Stimulated activated CD4-positive, alpha-beta T cell treated with anti-CD3 and anti-CD28 coated beads, Interleukin-2, amount 100 ng/mL, for 4 hours (primary cell): ENCODE results near the gene TTC27.
"Not testable (repeated sequence)": the region's sequence is repeated elsewhere in the genome, so short reads cannot be mapped to it uniquely, and the experiment has no call there.

Experiments
- DNase-seq: peaks from one replicate; pipeline ENCODE4 v3.0.0-alpha.2; 2020; ENCODE audit warnings: low read depth

The TTC27 gene

DNA sequence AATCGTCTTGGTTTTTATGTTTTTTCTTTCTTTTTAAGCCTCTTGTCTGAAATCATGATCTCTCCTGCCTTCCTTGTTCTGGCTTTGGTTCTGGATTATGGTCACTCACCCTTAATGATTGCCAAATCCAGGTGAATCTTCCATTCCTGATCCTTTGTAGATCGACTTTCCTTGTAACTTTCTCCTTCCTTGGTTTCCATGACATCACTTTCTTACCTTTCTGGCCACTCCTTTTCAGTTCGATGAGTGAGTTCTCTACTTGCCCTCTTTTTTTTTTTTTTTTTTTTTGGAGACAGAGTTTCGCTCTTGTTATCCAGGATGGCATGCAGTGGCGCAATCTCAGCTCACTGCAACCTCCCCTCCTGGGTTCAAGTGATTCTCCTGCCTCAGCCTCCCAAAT is 179.8 kb downstream of the TTC27 start:
- no peak for DNase-seq

- DNase-seq = no peak
Measured at GRCh38 chr2:32810909-32811495, 183.2 kb downstream of the TTC27 start.

DNA sequence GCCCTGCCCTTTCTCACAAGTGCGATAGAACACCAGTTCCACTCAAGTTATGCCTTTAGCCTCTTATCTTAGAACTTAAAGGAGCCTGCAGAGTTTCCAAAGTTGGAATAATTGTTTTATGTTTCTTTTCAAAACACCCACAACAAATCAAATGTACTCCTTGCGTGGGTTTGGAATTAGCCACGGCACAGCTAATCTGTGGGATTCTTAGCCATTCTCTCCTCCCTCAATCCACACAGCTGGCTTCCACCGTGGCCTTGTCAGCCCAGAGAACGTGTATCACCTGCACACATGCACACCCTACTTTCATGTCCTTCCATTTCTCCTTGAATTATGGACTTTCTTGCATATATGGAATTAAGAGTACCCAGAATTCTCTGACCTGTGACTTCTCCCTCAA is 183.8 kb downstream of the TTC27 start:
- DNase-seq = no peak

GRCh38 chr2:32812316-32812715 is 184.5 kb downstream of the TTC27 start:
- no peak for DNase-seq

- DNase-seq = no peak
Measured at GRCh38 chr2:32820088-32820487, 192.2 kb downstream of the TTC27 start.

GRCh38 chr2:32820701-32821100 is 192.9 kb downstream of the TTC27 start:
- no peak for DNase-seq

DNA sequence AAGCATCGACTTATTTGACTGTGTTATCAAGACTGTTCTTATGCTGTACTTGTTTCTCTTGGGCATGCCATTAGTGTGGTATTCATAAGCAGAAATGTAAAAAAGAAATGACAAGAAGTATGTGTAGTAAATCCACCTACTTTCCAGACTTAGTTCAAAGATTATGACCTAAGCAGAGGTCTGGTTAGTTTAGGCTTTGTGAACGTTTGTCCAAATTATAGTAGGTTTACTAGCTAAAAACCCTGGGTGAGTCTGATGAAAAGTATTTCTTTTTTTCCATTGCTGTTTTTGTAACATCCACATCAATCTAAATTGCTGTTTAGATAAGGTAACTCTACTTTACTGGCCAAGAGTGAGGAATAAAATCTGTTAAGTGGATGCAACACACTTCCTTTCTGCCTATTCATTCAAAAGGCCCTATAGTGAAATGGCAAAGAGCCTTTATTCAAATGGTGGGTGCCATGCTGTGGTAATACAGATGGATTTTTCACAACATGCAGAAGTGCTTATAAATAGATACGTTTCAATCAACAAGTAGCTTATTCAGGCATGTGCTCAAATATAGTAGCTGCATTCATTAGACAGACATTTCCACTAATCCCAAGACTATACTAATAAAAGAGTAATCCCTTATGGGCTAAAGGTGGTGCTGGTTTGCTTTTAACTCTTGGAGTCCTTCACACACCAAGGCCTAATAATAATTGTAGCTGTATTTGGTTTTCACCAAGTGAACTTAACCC is 196.4 kb downstream of the TTC27 start:
- no peak for DNase-seq

DNA sequence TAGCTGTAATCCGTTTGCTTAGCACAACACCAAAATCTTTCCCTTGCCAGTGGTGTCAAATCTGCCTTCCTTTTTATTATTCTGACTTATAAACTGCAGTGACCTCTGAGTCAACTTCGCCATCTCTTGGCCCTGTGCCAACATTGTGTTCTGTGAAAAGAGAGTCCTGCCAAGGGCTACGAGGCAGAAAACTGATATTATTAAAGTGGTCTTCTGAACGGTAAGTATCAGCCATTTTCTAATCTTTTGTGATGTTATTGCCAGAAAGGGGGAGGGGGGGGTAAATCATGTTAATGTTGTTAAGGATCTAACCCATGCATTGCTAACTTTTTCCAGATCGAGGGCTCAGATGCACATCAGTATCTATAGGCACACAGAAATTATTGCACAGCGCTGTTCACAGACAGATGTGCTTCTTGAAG is 197.5 kb downstream of the TTC27 start:
- DNase-seq = no peak

GRCh38 chr2:32830196-32830595 is 202.3 kb downstream of the TTC27 start:
- no peak for DNase-seq

DNA sequence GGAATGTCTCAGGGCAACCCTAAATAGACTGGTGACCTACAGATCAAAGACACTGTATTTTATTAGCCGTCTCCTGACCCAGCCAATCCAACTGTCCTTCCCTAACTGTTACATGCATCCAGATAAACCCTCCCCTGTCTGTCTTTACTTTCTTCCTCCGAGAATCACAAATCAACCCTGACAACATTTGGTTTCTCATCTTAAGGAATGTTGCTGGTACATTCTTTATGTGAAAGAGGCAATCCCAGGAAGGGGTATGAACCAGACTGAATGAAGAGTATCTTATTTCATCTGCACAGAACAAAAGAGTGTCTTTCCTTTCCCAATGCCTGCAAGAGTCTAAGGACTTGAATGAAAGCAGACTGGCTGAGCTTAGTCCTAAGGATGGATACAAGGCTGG is 205.0 kb downstream of the TTC27 start:
- DNase-seq = no peak

- DNase-seq = no peak
Measured at GRCh38 chr2:32833709-32834108, 205.9 kb downstream of the TTC27 start.

DNA sequence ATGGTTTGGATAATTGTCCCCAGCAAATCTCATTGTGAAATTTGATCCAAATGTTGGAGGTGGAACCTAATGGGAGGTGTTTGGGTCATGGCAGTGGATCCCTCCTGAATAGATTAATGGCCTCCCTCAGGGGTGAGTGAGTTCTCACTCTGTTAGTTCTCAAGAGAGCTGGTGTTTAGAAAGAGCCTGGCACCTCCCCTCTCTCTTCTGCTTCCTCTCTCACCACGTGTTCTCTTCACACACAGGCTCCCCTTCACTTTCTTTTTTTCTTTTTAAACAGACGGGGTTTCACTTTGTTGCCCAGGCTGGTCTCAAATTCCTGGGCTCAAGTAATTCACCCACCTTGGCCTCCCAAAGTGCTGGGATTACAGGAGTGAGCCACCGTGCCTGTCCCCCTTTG is 207.3 kb downstream of the TTC27 start:
- no peak for DNase-seq

GRCh38 chr2:32836933-32837332 is 209.1 kb downstream of the TTC27 start:
- no peak for DNase-seq

- DNase-seq = no peak
Measured at GRCh38 chr2:32838418-32838817, 210.6 kb downstream of the TTC27 start.

DNA sequence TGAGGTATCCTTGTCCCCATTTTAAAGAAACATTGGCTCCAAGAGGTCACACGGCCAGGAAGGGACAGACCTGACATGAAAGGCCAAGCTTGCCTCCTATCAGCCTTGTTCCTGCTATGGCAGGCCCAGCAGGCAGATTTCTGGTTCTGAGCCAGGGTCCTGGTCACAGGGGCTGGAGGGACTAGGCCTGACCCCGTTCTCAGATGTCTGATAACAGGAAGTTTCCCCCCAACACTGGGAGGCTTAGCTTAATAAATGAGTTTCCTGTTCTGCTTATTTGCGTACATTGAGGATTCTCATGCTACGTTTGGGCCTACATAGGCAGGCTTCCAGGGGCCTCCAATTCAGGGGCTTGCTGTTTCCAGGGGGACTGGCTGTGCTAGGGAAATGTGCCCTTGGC is 211.1 kb downstream of the TTC27 start:
- DNase-seq = no peak

- DNase-seq = no peak
Measured at GRCh38 chr2:32841931-32842898, 214.4 kb downstream of the TTC27 start.

DNA sequence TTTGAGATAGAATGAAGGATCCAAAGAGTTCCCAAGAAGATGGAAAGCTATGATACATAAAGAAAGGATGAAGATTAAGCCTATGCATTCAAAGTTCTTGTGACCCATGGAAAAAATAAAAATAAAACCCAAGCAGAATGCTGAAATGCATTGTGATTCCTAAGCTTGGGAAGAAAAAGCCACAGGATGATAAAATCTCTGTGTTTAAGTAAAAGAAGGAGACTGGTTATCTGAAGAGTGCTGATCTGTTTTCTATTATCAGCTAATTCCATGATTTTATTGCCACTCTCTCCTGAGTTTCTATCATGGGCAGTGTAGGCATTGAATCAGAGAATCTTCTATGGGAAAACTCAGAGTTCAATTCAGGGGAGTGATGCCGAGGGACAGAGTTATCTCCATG is 215.8 kb downstream of the TTC27 start:
- no peak for DNase-seq

DNA sequence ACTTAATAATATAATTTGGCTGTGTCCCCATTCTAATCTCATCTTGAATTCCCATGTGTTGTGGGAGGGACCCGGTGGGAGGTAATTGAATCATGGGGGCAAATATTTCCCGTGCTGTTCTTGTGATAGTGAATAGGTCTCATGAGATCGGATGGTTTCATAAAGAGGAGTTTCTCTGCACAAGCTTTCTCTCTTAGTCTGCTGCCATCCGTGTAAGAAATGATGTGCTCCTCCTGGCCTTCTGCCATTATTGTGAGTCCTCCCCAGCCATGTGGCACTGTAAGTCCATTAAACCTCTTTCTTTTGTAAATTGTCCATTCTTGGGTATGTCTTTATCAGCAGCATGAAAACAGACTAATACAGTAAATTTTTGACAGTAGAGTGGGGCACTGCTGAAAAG is 216.4 kb downstream of the TTC27 start:
- no peak for DNase-seq

DNA sequence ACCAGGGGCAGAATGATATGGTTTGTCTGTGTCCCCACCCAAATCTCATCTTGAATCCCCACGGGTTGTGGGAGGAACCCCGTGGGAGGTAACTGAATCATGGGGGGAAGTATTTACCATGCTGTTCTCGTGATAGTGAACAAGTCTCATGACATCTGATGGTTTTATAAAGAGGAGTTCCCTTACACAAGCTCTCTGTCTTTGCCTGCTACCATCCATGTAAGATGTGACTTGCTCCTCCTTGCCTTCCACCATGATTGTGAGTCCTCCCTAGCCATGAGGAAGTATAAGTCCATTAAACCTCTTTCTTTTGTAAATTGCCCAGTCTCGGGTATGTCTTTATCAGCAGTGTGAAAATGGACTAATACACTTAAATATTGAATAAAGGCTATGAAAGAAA is 218.4 kb downstream of the TTC27 start:
- DNase-seq = not testable (repeated sequence)

- no peak for DNase-seq
Measured at GRCh38 chr2:32847734-32848133, 219.9 kb downstream of the TTC27 start.

- DNase-seq = no peak
Measured at GRCh38 chr2:32849456-32850194, 221.8 kb downstream of the TTC27 start.

DNA sequence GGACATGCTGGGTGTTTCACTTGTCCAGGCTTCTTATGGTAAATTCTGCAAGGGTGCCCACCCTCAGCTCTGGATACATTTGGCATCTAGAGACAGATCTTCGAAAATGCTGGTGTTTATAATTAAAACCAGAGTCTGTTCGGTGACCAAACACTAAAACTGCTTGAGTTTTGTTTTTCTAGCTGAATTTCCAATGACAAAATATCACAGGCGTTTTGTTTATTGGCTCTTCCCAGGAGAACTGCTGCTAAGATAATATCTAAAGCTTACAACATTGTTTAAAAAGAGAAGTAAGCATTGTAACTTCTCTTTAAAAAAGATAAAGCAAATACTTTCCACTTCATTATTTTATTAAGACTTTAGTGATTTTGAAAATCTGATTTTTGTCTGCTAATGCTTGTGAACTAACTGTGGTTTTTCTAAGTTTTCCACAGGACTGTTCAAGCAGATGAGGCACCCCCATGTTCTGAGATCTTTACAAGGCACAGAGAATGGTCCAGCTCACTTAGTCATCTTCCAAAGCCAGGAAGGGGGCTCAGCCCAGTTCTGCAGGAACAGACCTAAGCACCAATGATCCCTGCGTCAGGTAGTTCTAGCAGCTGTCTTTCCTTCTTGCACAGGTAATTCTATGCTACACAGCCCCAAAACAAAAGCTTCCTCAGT is 224.1 kb downstream of the TTC27 start:
- DNase-seq = no peak
